H1 (cell line): ENCODE measurements around the gene ACYP2.

Experiments used
- ASH2L ChIP-seq: fragments of 200-600, 300-600 bp; sonication (generic); IDR thresholded peaks from one replicate; pipeline ENCODE4 v1.7.1; 2017; ENCODE audit warnings: low read length
- BRCA1 ChIP-seq: IDR thresholded peaks from 2 replicates; pipeline ENCODE4 v1.6.1; 2012; ENCODE audit warnings: low read depth, low read length, improper control_type of control experiment
- CEBPB ChIP-seq: IDR thresholded peaks from 2 replicates; pipeline ENCODE4 v1.6.1; 2012; ENCODE audit warnings: low read depth, low read length
- CTCF ChIP-seq, 3 experiments: IDR thresholded peaks; 1 replicate in 2 of 3; 2 replicates in 1 of 3; pipeline versions ENCODE4 v1.5.1 to v1.6.1; 2011; ENCODE audit warnings: low read length in 3 of 3, mild to moderate bottlenecking in 3 of 3, inconsistent platforms in 2 of 3, low read depth in 1 of 3, moderate library complexity in 1 of 3; ENCODE audit not compliant: insufficient read depth in 1 of 3; ENCODE audit errors: control extremely low read depth in 1 of 3
- EZH2 ChIP-seq: fragments of 200-600 bp; sonication (generic); IDR thresholded peaks from 2 replicates; pipeline ENCODE4 v1.7.1; 2012; ENCODE audit warnings: low read depth, mild to moderate bottlenecking, moderate library complexity, low read length, inconsistent platforms; ENCODE audit not compliant: severe bottlenecking
- POLR2A ChIP-seq, 2 experiments: IDR thresholded peaks; 1 replicate in 1 of 2; 2 replicates in 1 of 2; pipeline ENCODE4 v1.6.1; 2011; ENCODE audit warnings: low read depth in 2 of 2, low read length in 2 of 2, mild to moderate bottlenecking in 2 of 2; ENCODE audit errors: control extremely low read depth in 1 of 2
- POLR2AphosphoS5 ChIP-seq: IDR thresholded peaks from 2 replicates; pipeline ENCODE4 v1.6.1; 2011; ENCODE audit warnings: low read depth, low read length
- RAD21 ChIP-seq, 2 experiments: IDR thresholded peaks in 1 of 2; conservative IDR thresholded peaks in 1 of 2; 2 replicates each; pipeline ENCODE4 v1.6.1; 2011; ENCODE audit warnings: low read depth in 2 of 2, low read length in 2 of 2, improper control_type of control experiment in 1 of 2, inconsistent platforms in 1 of 2, mild to moderate bottlenecking in 1 of 2, moderate library complexity in 1 of 2
- SP1 ChIP-seq: IDR thresholded peaks from 2 replicates; pipeline ENCODE4 v1.6.1; 2011; ENCODE audit warnings: low read depth, low read length
- TAF1 ChIP-seq: IDR thresholded peaks from 2 replicates; pipeline ENCODE4 v1.6.1; 2011; ENCODE audit warnings: mild to moderate bottlenecking, low read depth, low read length
- ZNF274 ChIP-seq: IDR thresholded peaks from 2 replicates; pipeline ENCODE4 v1.7.0; 2012; ENCODE audit warnings: low read length, borderline replicate concordance; ENCODE audit errors: extremely low read depth

GRCh38 chr2:54076586-54076985 is 38.8 kb upstream of the ACYP2 start:
- no peak for TF ChIP-seq CTCF (IDR thresholded peaks at IDR 0.05; ENCODE audit: control extremely low read depth in 1 of 3, insufficient read depth in 1 of 3, low read depth in 1 of 3, low read length in 3 of 3)
- TF ChIP-seq SP1, result no peak
- TF ChIP-seq POLR2A (IDR thresholded peaks at IDR 0.05; ENCODE audit: control extremely low read depth in 1 of 2, low read depth in 2 of 2, low read length in 2 of 2), result no peak
- no peak for TF ChIP-seq ASH2L
- no peak for TF ChIP-seq POLR2AphosphoS5
- TF ChIP-seq TAF1, result no peak
- no peak for TF ChIP-seq RAD21 (IDR thresholded peaks at IDR 0.05 in 1 of 2, conservative IDR thresholded peaks at IDR 0.05 in 1 of 2; ENCODE audit: low read depth in 2 of 2, low read length in 2 of 2)
- no peak for TF ChIP-seq CEBPB
- TF ChIP-seq BRCA1, result no peak
- TF ChIP-seq ZNF274, result no peak
- TF ChIP-seq EZH2, result no peak
